Muscle layer of colon (tissue), 2 donors: Measurements from ENCODE around the gene LCLAT1.

ENCODE experiments used
- H3K27ac ChIP-seq: one replicate; pipeline ENCODE4 v1.7.0; 2013; ENCODE audit warnings: low read depth, mild to moderate bottlenecking, low read length, moderate library complexity
- H3K27me3 ChIP-seq, 2 donors: one replicate each; pipeline ENCODE4 v1.7.0; 2013; ENCODE audit warnings: low read length in 2 of 2, mild to moderate bottlenecking in 2 of 2; ENCODE audit not compliant: insufficient read depth in 2 of 2, control insufficient read depth in 1 of 2
- H3K36me3 ChIP-seq: one replicate; pipeline ENCODE4 v1.7.0; 2013; ENCODE audit warnings: mild to moderate bottlenecking, low read length; ENCODE audit not compliant: insufficient read depth
- H3K4me1 ChIP-seq: one replicate; pipeline ENCODE4 v1.7.0; 2013; ENCODE audit warnings: mild to moderate bottlenecking, low read length; ENCODE audit not compliant: insufficient read depth
- H3K4me3 ChIP-seq, 2 donors: one replicate each; pipeline ENCODE4 v1.7.0; 2013; ENCODE audit warnings: low read length in 2 of 2, low read depth in 1 of 2, mild to moderate bottlenecking in 1 of 2, moderate library complexity in 1 of 2
- H3K9ac ChIP-seq: one replicate; pipeline ENCODE4 v1.7.0; 2013; ENCODE audit warnings: low read length
- H3K9me3 ChIP-seq: one replicate; pipeline ENCODE4 v1.7.0; 2013; ENCODE audit warnings: mild to moderate bottlenecking, low read length
- donor health status: abdominal sarcoma.
- donor health status: Adenocarcinoma of cecum.

The LCLAT1 gene

GRCh38 chr2:30444273-30444672, 2.8 kb upstream of the LCLAT1 start:
- H3K27ac ChIP-seq, result no peak overlapping the region
- H3K36me3 ChIP-seq, result no peaks in the 10 kb centered on the region
- H3K9me3 ChIP-seq, result no peaks in the 10 kb centered on the region
- H3K4me1 ChIP-seq, result peaks cover 19% of the 10 kb centered on the region
- no peaks in the 10 kb centered on the region for H3K27me3 ChIP-seq
- no peak overlapping the region for H3K9ac ChIP-seq
- H3K4me3 ChIP-seq, result no peak overlapping the region

GRCh38 chr2:30445266-30445821, 1.7 kb upstream of the LCLAT1 start:
- no peak overlapping the region for H3K9ac ChIP-seq
- H3K27ac ChIP-seq, result no peak overlapping the region

DNA sequence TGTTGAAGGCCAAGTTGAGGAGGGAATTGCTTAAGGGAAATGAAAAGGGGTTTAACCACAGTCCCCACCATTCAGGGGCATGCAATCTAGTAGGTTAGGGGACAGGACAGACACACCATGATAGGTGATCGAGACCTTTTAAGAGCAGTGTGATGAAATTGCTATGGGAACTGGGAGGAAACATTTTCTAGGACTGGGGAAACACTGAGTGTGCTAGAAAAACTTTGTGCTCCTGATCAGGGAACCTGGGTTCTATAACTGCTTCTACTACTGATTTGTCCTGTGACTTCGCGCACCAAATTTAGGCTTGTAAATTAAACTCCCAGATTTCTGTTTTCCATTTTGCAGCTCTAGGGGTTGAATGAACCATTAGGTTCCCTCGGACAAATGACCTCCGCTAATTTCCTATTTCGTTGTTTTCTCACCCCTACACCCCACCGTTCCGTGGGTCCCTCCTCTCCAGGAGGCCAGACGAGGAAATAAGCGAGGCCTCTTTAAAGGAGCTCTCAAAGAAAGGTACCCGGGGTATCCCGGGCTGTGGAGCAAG, 371 bp upstream of the LCLAT1 start:
- Histone ChIP-seq H3K9ac (peak overlapping the region; percentile 37), H3K27ac (peak overlapping the region; percentile 87), H3K36me3 (no peaks in the 10 kb centered on the region), H3K4me1 (peaks cover 19% of the 10 kb centered on the region), H3K4me3 (peak overlapping the region; percentile 74 to 97), H3K9me3 (no peaks in the 10 kb centered on the region), H3K27me3 (no peaks in the 10 kb centered on the region)

More at GRCh38 chr2:30445266-30445821, 1.7 kb upstream of the LCLAT1 start:
- Histone ChIP-seq H3K27me3 (no peaks in the 10 kb centered on the region), H3K4me1 (peaks cover 19% of the 10 kb centered on the region), H3K36me3 (no peaks in the 10 kb centered on the region), H3K4me3 (no peak overlapping the region), H3K9me3 (no peaks in the 10 kb centered on the region)

DNA sequence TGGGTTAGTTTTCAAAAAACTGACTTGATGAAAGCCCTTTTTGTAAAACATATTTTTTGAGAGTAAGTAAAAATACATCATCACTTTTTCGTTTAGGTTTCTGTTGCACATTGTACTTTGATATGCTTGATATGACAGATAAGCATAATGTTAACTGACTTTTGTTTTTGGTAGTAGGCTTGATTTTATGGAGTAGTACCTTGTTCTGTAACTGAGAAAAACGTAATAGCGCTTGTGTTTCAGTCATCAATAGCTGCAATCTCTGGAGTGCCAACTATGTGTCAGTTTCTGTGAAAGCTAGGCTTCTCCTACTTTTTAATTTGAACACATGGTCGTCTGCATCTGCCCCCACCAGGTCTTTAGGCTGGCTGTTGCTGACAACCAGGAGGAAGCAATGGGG, 1.3 kb downstream of the LCLAT1 start:
- no peak overlapping the region for H3K27ac ChIP-seq
- no peak overlapping the region for H3K9ac ChIP-seq
- H3K27me3 ChIP-seq, result no peaks in the 10 kb centered on the region
- H3K4me3 ChIP-seq, result no peak overlapping the region
- H3K9me3 ChIP-seq, result no peaks in the 10 kb centered on the region
- peaks cover 19% of the 10 kb centered on the region for H3K4me1 ChIP-seq
- no peaks in the 10 kb centered on the region for H3K36me3 ChIP-seq

DNA sequence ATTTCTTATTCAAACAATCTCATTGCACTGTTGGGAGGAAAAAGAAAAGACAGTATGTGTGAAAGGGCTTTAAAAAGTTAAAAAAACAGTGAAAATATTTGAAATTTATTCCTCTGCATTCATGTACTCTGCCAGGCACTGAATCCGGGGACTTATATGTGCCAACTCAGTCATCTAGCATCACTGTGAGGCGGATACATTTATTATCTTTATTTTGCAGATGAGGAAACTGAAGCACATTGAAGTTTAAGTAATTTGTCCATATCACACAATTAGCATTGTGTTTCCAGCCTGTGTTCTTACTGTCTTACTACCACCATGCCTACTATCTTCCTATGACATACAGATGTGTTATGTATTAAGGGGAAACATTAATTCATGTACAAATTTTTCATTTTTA, 1.8 kb downstream of the LCLAT1 start:
- no peak overlapping the region for H3K9ac ChIP-seq
- H3K27me3 ChIP-seq, result no peaks in the 10 kb centered on the region
- H3K9me3 ChIP-seq, result no peaks in the 10 kb centered on the region
- H3K36me3 ChIP-seq, result no peaks in the 10 kb centered on the region
- H3K4me1 ChIP-seq, result peaks cover 19% of the 10 kb centered on the region
- no peak overlapping the region for H3K4me3 ChIP-seq
- no peak overlapping the region for H3K27ac ChIP-seq

DNA sequence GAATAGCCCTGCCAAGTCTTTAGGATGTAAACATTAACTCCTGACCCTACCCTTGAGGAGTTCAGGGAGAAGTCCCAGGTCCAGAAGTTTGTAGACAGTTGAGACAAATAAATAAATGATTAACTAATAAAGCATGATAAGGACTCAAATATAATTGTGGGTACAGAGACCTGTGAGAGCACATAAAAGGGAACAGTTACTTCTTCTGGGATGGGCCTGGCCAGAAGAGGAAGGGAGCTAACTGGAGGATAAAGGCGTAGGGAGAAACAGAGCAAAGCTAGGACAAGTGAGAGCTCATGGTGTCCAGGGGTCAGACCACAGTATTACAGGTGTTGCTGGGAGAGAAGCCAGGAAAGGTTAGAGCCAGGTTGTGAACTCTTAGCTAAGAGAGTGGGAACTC, 3.0 kb downstream of the LCLAT1 start:
- Histone ChIP-seq H3K36me3 (no peaks in the 10 kb centered on the region), H3K9me3 (no peaks in the 10 kb centered on the region), H3K4me3 (no peak overlapping the region), H3K27me3 (no peaks in the 10 kb centered on the region), H3K9ac (no peak overlapping the region), H3K4me1 (peaks cover 23% of the 10 kb centered on the region), H3K27ac (no peak overlapping the region)

DNA sequence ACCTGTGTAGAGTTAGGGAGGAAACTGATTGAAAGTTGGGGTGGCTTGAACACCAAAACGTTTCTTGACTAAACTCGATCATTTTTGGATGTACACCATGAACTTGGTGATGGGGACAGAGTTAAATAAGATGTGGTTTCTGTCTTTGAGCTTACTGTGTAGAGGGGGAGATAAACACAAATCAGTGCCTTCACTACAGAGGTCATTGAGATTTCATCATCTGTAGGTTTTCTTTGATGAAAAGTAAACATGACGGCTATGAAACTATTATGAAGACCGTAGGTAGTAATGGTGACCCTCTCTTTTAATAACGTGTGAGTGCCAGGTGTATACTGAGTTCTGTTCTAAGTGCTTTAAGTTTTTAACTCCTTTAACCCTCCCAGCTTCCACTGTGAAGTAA, 6.5 kb downstream of the LCLAT1 start:
- Histone ChIP-seq H3K4me3 (no peak overlapping the region), H3K36me3 (no peaks in the 10 kb centered on the region), H3K9me3 (no peaks in the 10 kb centered on the region), H3K9ac (no peak overlapping the region), H3K27ac (no peak overlapping the region), H3K4me1 (peaks cover 8% of the 10 kb centered on the region), H3K27me3 (no peaks in the 10 kb centered on the region)

- Histone ChIP-seq H3K27ac (no peak overlapping the region), H3K36me3 (no peaks in the 10 kb centered on the region), H3K9me3 (no peaks in the 10 kb centered on the region), H3K27me3 (no peaks in the 10 kb centered on the region), H3K4me3 (no peak overlapping the region), H3K4me1 (peaks cover 4% of the 10 kb centered on the region), H3K9ac (no peak overlapping the region)
Observed at GRCh38 chr2:30454571-30454970, 7.5 kb downstream of the LCLAT1 start.

DNA sequence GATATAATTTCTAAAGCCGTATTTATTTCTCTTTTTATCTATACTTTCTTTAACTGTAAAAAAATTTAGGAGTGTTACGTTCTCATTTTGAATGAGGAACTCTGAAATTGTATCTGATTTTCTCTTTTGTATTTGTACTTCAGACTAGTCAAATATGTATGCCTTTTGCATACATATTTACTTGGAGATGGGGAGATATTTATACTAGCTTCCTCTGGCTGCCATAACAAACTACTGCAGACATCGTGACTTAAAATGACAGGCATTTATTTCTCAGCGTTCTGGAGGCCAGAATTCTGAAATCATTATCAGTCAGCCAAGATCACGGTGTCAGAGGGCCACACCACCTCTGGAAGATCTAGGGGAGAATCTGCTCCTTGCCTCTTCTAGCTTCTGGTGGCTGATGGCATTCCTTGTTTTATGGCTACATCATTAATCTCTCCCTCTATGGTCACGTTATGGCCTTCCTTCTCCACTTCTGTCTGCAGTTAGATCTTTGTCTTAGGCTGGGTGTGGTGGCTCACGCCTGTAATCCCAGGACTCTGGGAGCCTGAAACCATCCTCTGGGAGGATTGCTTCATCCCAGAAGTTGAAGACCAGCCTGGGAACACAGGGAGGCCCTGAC, 8.2 kb downstream of the LCLAT1 start:
- Histone ChIP-seq H3K36me3 (no peaks in the 10 kb centered on the region), H3K4me1 (peaks cover 4% of the 10 kb centered on the region), H3K27ac (peak overlapping the region; percentile 34), H3K27me3 (no peaks in the 10 kb centered on the region), H3K9me3 (no peaks in the 10 kb centered on the region), H3K9ac (no peak overlapping the region), H3K4me3 (no peak overlapping the region)

GRCh38 chr2:30456106-30456505, 9.1 kb downstream of the LCLAT1 start:
- no peak overlapping the region for H3K9ac ChIP-seq
- H3K27me3 ChIP-seq, result no peaks in the 10 kb centered on the region
- no peaks in the 10 kb centered on the region for H3K9me3 ChIP-seq
- H3K36me3 ChIP-seq, result no peaks in the 10 kb centered on the region
- H3K4me1 ChIP-seq, result peaks cover 4% of the 10 kb centered on the region
- no peak overlapping the region for H3K4me3 ChIP-seq
- no peak overlapping the region for H3K27ac ChIP-seq

DNA sequence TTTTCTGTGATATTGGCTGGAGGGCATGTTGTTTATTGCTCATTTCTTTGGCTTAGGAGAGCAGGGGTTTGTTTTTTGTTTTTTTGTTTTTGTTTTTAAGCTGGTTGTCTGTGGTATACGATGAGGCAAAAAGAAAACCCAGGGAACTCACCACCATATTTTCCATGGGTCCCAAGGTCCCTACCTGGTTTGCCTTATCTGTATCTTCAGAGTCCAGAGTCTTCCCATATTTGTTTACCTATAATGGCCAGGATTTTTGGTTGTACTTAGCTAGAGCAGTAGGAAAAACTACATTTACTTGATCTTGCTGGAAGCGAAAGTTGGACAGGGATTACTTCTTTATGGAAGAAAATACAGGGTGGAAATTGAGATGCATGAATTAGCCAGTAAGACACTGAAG, 9.5 kb downstream of the LCLAT1 start:
- peaks cover 4% of the 10 kb centered on the region for H3K4me1 ChIP-seq
- no peaks in the 10 kb centered on the region for H3K27me3 ChIP-seq
- H3K9me3 ChIP-seq, result no peaks in the 10 kb centered on the region
- no peak overlapping the region for H3K4me3 ChIP-seq
- H3K9ac ChIP-seq, result no peak overlapping the region
- no peak overlapping the region for H3K27ac ChIP-seq
- no peaks in the 10 kb centered on the region for H3K36me3 ChIP-seq

DNA sequence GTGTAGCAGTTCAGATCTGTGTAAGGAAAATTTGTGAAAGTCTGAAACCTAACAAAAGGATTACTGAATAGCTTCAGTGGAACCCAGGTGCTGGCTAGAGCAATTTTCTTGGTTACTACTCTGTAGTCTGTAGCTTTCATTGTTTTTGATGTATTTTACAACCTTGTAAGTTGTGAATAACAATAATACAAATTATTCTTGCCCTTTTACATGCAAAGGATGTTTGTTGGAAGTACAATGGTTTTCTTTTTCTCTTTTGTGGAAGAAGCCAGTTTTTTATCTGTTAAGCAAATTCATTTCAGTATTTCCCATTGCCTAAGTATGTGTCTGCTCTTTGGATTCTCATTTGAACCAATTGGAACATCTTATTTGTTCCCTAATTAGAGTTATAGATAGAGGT, 10.2 kb downstream of the LCLAT1 start:
- H3K27ac ChIP-seq, result no peak overlapping the region
- no peaks in the 10 kb centered on the region for H3K27me3 ChIP-seq
- no peaks in the 10 kb centered on the region for H3K9me3 ChIP-seq
- peaks cover 4% of the 10 kb centered on the region for H3K4me1 ChIP-seq
- H3K9ac ChIP-seq, result no peak overlapping the region
- no peaks in the 10 kb centered on the region for H3K36me3 ChIP-seq
- H3K4me3 ChIP-seq, result no peak overlapping the region
